Measurements from ENCODE around the gene SDS.

The SDS gene, protein sequence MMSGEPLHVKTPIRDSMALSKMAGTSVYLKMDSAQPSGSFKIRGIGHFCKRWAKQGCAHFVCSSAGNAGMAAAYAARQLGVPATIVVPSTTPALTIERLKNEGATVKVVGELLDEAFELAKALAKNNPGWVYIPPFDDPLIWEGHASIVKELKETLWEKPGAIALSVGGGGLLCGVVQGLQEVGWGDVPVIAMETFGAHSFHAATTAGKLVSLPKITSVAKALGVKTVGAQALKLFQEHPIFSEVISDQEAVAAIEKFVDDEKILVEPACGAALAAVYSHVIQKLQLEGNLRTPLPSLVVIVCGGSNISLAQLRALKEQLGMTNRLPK

DNA sequence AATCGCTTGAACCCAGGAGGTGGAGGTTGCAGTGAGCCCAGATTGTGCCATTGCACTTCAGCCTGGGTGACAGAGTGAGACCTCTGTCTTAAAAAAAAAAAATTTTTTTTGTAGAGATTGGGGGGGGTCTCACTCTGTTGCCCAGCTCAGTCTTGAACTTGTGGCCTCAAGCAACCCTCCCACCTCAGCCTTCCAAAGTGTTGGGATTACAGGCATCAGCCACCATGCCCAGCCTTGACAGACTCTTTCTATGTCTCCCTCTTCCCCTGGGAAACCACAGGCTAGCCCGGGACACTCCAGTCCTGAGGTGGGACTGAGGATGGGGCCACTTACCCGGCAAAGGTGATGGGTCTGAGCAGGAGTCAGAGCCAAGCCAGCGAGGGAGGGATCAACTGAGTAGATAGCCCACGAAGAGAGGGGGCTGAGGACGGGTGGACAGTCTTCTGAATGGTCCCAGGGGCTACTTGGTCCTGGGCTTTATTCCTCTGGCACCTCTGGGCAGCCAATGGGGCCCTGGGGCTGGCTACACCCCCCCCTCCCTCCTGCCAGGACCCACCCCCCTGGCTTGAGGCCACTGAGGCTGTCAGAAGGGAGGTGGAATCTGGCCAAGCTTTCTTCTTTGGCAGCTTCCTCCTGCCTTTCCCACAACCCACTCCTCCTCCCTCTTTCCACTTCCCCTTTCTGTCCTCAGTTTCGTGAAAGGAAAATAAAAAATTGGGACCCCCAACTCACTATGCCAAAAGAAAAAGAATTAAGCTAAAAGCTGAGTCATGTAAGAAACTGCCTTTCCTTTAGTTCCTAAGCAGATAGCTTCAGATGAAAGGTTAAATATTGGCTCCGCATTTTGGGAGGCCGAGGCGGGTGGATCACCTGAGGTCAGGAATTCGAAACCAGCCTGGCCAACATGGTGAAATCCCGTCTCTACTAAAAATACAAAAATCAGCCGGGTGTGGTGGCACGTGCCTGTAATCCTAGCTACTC, at the start of gene SDS:
TSS of gene SDS (minus strand) at position 453 of the 981 bp plus-strand sequence. CDS start 4,179 bp downstream, outside the sequence.
- DNase-seq (ENCODE audit: low spot score) = no peak

- DNase-seq (ENCODE audit: low spot score) = no peak
Observed at GRCh38 chr12:113453330-113453729, 49.6 kb upstream of the SDS start.

- no peak for DNase-seq (ENCODE audit: low spot score)
Observed at GRCh38 chr12:113452458-113452857, 48.8 kb upstream of the SDS start.

DNA sequence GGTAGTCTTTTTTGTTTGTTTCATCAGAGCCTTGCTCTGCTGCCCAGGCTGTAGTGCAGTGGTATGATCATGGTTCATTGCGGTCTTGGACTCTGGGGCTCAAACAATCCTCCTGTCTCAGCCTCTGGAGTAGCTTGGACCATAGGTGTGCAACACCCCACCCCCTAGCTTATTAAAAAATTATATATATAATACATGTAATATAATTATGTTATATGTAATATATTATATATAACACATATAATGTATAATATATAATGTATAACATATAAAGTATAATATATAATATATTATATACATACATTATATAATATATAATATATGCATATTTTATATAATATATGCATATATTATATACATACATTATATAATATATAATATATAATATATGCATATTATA, 46.2 kb upstream of the SDS start:
- no peak for DNase-seq (ENCODE audit: low spot score)

DNA sequence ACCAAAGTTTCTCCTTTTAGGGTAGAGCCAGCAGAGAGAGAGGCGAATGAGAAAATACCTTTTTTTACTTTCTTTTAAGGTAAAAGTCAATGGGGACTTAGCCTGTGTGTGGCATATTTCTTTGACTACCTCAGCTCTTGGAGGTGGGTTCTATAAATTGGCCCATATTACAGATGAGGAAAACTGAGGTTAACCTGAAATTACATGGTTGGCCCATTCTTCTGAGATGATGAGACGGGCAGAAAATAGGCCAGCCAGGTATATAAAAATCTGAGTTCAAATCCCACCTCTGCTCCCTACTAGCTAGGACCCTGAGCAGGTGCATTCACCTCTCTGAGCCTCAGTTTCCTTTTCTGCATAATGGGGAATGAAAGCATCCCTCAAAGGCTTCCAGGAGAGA, 45.6 kb upstream of the SDS start:
- no peak for DNase-seq (ENCODE audit: low spot score)

GRCh38 chr12:113448873-113449272, 45.2 kb upstream of the SDS start:
- no peak for DNase-seq (ENCODE audit: low spot score)

- DNase-seq (ENCODE audit: low spot score) = no peak
Observed at GRCh38 chr12:113445544-113446171, 42.0 kb upstream of the SDS start.

DNA sequence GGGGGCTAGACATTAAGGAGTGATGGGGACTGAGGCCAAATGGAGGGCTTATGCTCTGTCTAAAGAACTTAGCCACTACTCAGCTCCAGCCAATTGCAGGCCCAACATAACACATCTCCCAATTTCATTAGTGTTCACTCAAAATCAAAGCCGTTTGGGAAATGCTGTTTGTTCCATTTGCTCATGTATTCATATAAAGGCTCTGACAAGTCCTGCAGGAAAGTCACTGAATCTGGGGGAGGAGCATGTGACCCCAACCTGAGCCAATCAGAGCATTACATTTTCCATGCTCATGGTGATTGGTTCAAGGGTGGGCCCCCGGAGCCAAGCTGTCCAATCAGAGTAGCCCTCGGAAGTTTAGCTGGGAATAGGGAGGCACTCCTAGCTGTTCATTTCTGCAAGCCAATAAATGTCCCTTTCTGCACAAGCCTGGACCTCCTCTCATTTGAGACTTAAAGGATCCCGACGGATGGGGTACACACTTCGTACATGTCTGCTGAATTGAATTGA, 39.4 kb upstream of the SDS start:
- DNase-seq (ENCODE audit: low spot score) = no peak

- no peak for DNase-seq (ENCODE audit: low spot score)
Observed at GRCh38 chr12:113440947-113441782, 37.5 kb upstream of the SDS start.

DNA sequence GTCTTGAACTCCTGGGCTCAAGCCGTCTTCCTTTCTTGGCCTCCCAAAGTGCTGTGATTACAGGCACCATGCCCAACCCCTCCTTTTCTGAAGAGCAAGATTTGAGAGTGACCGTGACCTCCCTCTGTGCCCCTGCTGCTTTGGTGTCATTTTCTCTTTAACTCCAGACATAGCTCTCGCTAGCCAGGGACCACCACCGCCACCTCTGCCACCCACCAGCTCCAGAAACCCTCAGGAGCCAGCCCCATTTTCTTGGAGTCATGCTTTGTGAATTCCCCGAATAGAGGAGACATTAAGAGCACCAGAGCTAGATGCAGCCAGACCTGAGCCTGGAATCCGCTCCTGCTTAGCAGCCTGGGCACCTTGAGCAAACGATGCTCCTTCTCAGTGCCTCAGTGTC, 36.6 kb upstream of the SDS start:
- no peak for DNase-seq (ENCODE audit: low spot score)

DNA sequence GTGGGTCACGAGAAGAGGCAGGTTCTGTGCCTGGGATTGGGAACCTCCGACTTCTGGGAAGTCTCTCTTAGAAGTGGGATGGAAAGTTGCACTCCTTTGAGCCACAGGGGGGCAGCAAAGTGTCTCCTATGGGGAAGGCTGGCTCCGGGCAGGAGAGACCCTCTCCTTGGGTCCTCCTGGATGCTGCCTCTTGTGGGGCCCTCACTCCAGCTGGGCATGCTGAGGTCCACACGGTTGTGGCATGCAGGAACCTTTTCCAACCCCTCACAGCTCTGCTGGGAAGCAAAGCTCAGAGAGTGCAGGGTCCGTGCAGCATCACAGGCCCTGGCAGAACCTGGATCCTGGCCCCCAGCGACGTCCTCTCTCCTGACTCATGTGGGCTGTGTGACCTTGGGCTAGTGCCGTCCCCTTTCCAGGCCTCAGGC, 35.9 kb upstream of the SDS start:
- DNase-seq (ENCODE audit: low spot score) = peak; percentile 89

GRCh38 chr12:113439301-113439597, 35.6 kb upstream of the SDS start:
- no peak for DNase-seq (ENCODE audit: low spot score)

DNA sequence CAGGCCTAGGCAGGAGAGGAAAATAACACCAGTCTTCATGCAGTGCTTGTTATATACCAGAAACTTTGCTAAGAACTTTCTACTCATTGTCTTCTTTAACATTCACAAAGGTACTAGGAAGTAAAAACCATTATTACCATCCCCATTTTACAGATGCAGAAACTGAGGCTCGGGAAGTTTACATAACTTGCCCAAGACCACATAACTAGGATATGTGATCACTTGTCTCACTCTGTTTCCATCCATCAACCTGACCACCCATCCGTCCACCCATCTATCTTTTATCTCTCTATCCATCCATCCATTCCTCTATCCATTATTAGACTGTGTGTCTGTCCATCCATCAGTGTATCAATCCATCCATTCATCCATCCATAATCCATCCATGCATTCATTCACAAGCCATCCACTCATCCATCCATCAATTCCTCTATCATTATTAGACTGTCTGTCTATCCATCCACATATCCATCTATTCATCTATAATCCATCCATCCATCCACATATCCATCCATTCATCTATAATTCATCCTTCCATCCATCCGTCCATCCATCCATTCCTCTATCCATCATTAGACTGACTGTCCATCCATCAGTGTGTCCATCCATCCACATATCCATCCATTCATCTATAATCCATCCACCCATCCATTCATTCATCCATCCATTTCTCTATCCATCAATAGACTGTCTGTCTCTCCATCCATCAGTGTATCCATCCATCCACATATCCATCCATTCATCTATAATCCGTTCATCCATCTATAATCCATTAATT, 35.0 kb upstream of the SDS start:
- DNase-seq (ENCODE audit: low spot score) = no peak

DNA sequence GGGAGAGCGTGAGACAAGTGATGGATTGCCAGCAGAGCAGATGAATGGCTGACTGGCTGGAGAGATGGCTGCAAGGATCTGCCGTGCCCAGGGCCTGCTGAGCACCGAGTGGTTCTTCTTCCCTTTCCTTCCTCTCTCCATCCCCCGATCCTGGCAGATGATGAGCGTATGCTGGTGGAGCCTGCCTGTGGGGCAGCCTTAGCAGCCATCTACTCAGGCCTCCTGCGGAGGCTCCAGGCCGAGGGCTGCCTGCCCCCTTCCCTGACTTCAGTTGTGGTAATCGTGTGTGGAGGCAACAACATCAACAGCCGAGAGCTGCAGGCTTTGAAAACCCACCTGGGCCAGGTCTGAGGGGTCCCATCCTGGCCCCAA, 34.0 kb upstream of the SDS start:
- DNase-seq (ENCODE audit: low spot score) = no peak

DNA sequence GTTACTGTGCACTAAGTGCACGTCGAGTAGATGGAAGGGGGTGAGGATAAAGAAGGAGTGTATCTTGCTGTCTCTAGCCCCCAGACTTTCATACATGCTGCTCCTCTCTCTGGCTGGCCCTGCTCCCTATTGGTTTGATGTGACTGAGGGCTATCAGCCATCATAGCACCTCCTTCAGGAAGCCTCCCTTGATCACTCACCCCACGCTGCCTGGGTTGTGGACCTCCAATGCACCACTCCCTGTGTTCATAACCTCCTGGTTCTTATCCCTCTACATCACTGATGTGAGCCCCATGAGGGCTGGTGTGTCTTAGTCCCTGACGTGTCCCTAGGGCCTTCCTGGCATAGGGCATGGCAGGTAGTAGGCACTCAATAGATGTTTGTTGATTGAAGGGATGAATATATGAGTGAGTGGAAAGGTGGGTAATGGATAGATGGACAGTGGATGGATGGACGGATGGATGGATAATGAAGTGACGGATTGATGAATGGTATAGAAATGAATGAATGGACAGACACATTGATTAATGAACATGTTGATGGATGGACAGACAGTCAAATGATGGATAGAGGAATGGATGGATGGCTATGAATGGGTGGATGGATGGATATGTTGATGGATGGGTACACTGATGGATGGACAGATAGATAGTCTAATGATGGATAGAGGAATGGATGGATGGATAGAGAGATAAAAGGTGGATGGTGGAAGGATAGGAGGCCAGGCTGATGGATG, 33.5 kb upstream of the SDS start:
- no peak for DNase-seq (ENCODE audit: low spot score)

DNA sequence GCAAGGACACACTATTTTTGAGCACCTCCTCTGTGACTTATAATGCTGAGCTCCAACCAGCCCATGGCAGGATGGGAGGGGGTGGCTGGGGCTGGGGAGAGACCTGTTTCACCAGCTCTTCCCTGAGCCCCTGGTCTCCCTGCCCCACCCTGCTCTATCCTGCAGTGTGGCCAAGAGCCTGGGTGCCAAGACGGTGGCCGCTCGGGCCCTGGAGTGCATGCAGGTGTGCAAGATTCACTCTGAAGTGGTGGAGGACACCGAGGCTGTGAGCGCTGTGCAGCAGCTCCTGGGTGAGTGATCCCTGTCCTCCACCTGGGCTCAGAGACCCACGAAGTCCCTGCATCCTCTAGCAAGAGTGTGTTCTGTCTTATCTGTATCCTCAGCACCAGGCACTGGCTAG, 32.9 kb upstream of the SDS start:
- no peak for DNase-seq (ENCODE audit: low spot score)

GRCh38 chr12:113435367-113435766, 31.7 kb upstream of the SDS start:
- no peak for DNase-seq (ENCODE audit: low spot score)

- no peak for DNase-seq (ENCODE audit: low spot score)
Observed at GRCh38 chr12:113432986-113433385, 29.3 kb upstream of the SDS start.

DNA sequence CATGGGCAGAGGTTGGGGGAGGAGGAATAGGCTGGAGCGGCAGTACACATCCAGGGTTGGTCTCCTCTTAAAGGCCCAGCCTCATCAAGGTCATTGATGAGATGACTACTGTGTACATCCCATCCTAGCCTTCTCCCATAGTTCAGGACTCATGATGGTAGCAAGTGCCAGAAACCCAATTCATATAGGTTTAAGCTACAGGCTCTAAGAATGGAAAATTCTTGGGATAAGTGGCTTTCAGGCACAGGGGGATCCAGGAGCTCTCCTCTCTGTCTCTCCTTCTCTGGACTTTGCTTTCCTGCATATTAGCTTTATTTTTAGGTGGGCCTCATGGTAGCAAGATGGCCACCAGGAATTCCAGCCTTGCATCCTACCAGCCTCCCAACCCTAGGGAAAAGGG, 24.8 kb upstream of the SDS start:
- DNase-seq (ENCODE audit: low spot score) = no peak

DNA sequence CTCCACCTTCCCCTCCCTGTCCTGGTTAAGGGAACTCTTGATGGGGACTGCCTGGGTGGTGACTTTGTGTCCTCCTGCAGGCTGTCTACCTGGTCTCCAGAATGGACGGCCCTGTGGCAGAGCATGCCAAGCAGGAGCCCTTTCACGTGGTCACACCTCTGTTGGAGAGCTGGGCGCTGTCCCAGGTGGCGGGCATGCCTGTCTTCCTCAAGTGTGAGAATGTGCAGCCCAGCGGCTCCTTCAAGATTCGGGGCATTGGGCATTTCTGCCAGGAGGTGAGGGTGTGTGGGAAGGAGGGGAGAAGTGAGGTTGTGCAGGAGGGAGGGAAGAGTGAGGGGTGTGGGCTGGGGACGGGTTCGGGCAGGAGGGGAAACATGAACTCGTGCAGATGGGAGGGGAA, 24.2 kb upstream of the SDS start:
- no peak for DNase-seq (ENCODE audit: low spot score)
